A549 (cell line): Measurements from ENCODE around the gene PACS1. TPM values are rescaled to one million over a fixed set of nuclear protein-coding genes. Genes with fewer than 3 reads are reported as not detected.
A peak's percentile ranks its signal among the peaks of the same experiment; 100 is the strongest.

Source experiments
- ATAC-seq, 2 experiments: fragments of 200-7000 bp in 1 of 2; fragments of >200 bp in 1 of 2; cut with Nextera tagmentation in 1 of 2; cut with Tn5 transposase in 1 of 2; 3 replicates each; pipeline versions ENCODE4 v1.8.0 to v1.9.1; 2018 to 2020; ENCODE audit warnings: mild to moderate bottlenecking in 1 of 2, moderate library complexity in 1 of 2
- CTCF ChIA-PET: fragments of 300-600 bp; sonication (Branson Sonifier 250); formaldehyde crosslinking; extraction: SDS; loops from one replicate; lab custom pipeline; 2021; ENCODE audit warnings: antibody characterized with exemption, inconsistent platforms; lab: Yijun Ruan, JAX
- POLR2A ChIA-PET: fragments of 350-600 bp; formaldehyde crosslinking; extraction: SDS; loops from one replicate; lab custom pipeline; 2021; ENCODE audit warnings: antibody characterized with exemption, inconsistent platforms; lab: Yijun Ruan, JAX
- DNase-seq, 2 experiments: peaks; one replicate each; pipeline versions ENCODE4 v3.0.0 to v3.0.0-alpha.2; 2011 to 2016; ENCODE audit warnings: low read depth in 1 of 2, low spot score in 1 of 2
- FAIRE-seq: peaks from 2 replicates; lab custom pipeline; 2011; peaks lifted over from hg19 to GRCh38; lab: Jason Lieb, UNC
- H3K27ac ChIP-seq, 2 experiments: fragments of >200 bp; sonication (Bioruptor Twin); formaldehyde crosslinking; 3 replicates each; pipeline ENCODE4 v1.5.1; 2016 to 2017
- H3K4me1 ChIP-seq: fragments of >200 bp; sonication (Bioruptor Twin); formaldehyde crosslinking; 3 replicates; pipeline ENCODE4 v1.6.1; 2016
- H3K4me2 ChIP-seq: fragments of >200 bp; sonication (Bioruptor Twin); formaldehyde crosslinking; 3 replicates; pipeline ENCODE4 v1.6.1; 2016
- H3K4me3 ChIP-seq: fragments of >200 bp; sonication (Bioruptor Twin); formaldehyde crosslinking; 3 replicates; pipeline ENCODE4 v1.5.1; 2016
- H3K9me3 ChIP-seq: fragments of >200 bp; sonication (Bioruptor Twin); formaldehyde crosslinking; 3 replicates; pipeline ENCODE4 v1.6.1; 2016
- ELK1 ChIP-seq: fragments of 150-350 bp; IDR thresholded peaks from 2 replicates; pipeline ENCODE4 v1.6.1; 2014; ENCODE audit warnings: low read depth, mild to moderate bottlenecking, low read length
- FOSL2 ChIP-seq, 2 experiments: fragments of 450-650 bp in 1 of 2; fragments of >200 bp in 1 of 2; sonication (Bioruptor Twin) in 1 of 2; formaldehyde crosslinking; IDR thresholded peaks; 2 replicates each; pipeline versions ENCODE4 v1.5.0 to v1.6.1; 2016 to 2020; ENCODE audit warnings: mild to moderate bottlenecking in 1 of 2, moderate library complexity in 1 of 2
- HEYL ChIP-seq: fragments of 250-450 bp; sonication (Bioruptor Pico); IDR thresholded peaks from 2 replicates; pipeline ENCODE4 v1.8.0; 2021; ENCODE audit warnings: mild to moderate bottlenecking, moderate library complexity
- HOXB5 ChIP-seq: fragments of 250-450 bp; sonication (Bioruptor Pico); IDR thresholded peaks from 2 replicates; pipeline ENCODE4 v1.5.0; 2020; ENCODE audit warnings: mild to moderate bottlenecking, moderate library complexity
- JUNB ChIP-seq: fragments of >200 bp; sonication (Bioruptor Twin); formaldehyde crosslinking; IDR thresholded peaks from 2 replicates; pipeline ENCODE4 v1.6.1; 2016
- MAFK ChIP-seq: fragments of 450-650 bp; IDR thresholded peaks from 2 replicates; pipeline ENCODE4 v1.6.1; 2014; ENCODE audit not compliant: partially characterized antibody
- MYC ChIP-seq: IDR thresholded peaks from 2 replicates; pipeline ENCODE4 v1.6.1; 2012; ENCODE audit warnings: mild to moderate bottlenecking, inconsistent platforms, low read length, improper control_type of control experiment, borderline replicate concordance
- NPAS2 ChIP-seq: fragments of 250-450 bp; sonication (Bioruptor Pico); IDR thresholded peaks from 2 replicates; pipeline ENCODE4 v1.8.0; 2022; ENCODE audit warnings: mild to moderate bottlenecking, moderate library complexity, borderline replicate concordance
- NR3C1 ChIP-seq: fragments of >200 bp; sonication (Bioruptor Twin); formaldehyde crosslinking; IDR thresholded peaks from 3 replicates; pipeline ENCODE4 v1.6.1; 2017
- POLR2AphosphoS2 ChIP-seq: conservative IDR thresholded peaks from 2 replicates; pipeline ENCODE4 v1.6.1; 2012; ENCODE audit warnings: low read length, improper control_type of control experiment, inconsistent platforms
- RAD21 ChIP-seq, 2 experiments: fragments of >200 bp in 1 of 2; sonication (Bioruptor Twin) in 1 of 2; formaldehyde crosslinking in 1 of 2; IDR thresholded peaks in 1 of 2; conservative IDR thresholded peaks in 1 of 2; 2 replicates in 1 of 2; 3 replicates in 1 of 2; pipeline ENCODE4 v1.6.1; 2012 to 2018; ENCODE audit warnings: inconsistent platforms in 1 of 2
- RCOR1 ChIP-seq: fragments of 150-350 bp; IDR thresholded peaks from 2 replicates; pipeline ENCODE4 v1.6.1; 2014; ENCODE audit warnings: antibody characterized with exemption, low read length, low read depth
- REST ChIP-seq: fragments of 200-600 bp; sonication (generic); IDR thresholded peaks from 2 replicates; pipeline ENCODE4 v1.6.1; 2016; ENCODE audit warnings: antibody characterized with exemption, mild to moderate bottlenecking, moderate library complexity
- RNF2 ChIP-seq: fragments of 200-600 bp; sonication (generic); IDR thresholded peaks from 2 replicates; pipeline ENCODE4 v1.6.1; 2016; ENCODE audit warnings: low read depth, mild to moderate bottlenecking, antibody characterized with exemption, moderate library complexity, borderline replicate concordance
- SREBF2 ChIP-seq: fragments of 450-650 bp; IDR thresholded peaks from 2 replicates; pipeline ENCODE4 v1.6.1; 2014; ENCODE audit warnings: mild to moderate bottlenecking, moderate library complexity
- USF2 ChIP-seq: fragments of 450-650 bp; IDR thresholded peaks from 2 replicates; pipeline ENCODE4 v1.6.1; 2014; ENCODE audit warnings: antibody characterized with exemption
- ZC3H11A ChIP-seq: fragments of 450-650 bp; IDR thresholded peaks from 2 replicates; pipeline ENCODE4 v1.6.1; 2014; ENCODE audit warnings: antibody characterized with exemption, mild to moderate bottlenecking
- ZFP36 ChIP-seq: fragments of 450-650 bp; IDR thresholded peaks from 2 replicates; pipeline ENCODE4 v1.6.1; 2014; ENCODE audit warnings: borderline replicate concordance; ENCODE audit not compliant: partially characterized antibody
- ZNF302 ChIP-seq: fragments of 250-450 bp; sonication (Bioruptor Pico); IDR thresholded peaks from 2 replicates; pipeline ENCODE4 v1.9.0; 2021; ENCODE audit warnings: inconsistent platforms, mild to moderate bottlenecking, moderate library complexity
- WGBS: methylation state at CpG from one replicate; pipeline ENCODE4 v1.1.6; 2017; ENCODE audit errors: missing lambda C conversion rate; 5-methylcytosine and 5-hydroxymethylcytosine counted together
- polyA plus RNA-seq, 4 experiments: library from polyadenylated mRNA; depleted of rRNA in 3 of 4; stranded (reverse); fragments of >200 nt; fragmentation: RNase III in 1 of 4; extraction: RNeasy Plus Mini Kit Qiagen cat#74134 plus additional on column Dnase treatment in 1 of 4; gene quantifications; 2 replicates in 3 of 4; 3 replicates in 1 of 4; pipeline ENCODE4 v1.2.3, GENCODE V29; 2011 to 2017

PACS1 gene
- polyA plus RNA-seq, 2 of the 4 experiments (the other 2 are of a cell fraction): 48.2 to 59.1 TPM

GRCh38 chr11:66064571-66064970, 5.5 kb upstream of the PACS1 start (continued):
- TF ChIP-seq USF2: no peak
- no peak for TF ChIP-seq RCOR1

GRCh38 chr11:66066751-66067150, 3.3 kb upstream of the PACS1 start:
- FAIRE-seq (no peak), ATAC-seq (no peak)
- ChIA-PET POLR2A (interaction anchor here (0.6 kb wide), 1 partner anchor 96 kb away, joined by 7 read pairs; no protein-coding TSS in a partner anchor), CTCF (interaction anchor here (1.2 to 10.5 kb wide), 9 partner anchors 12 to 192 kb away, joined by 8 to 233 read pairs (median 20); partner anchors contain the start of genes GAL3ST3 and SF3B2)
- no peak for TF ChIP-seq NPAS2 (CRISPR knock-in tag)
- TF ChIP-seq POLR2AphosphoS2: no peak
- TF ChIP-seq ZC3H11A: no peak
- no peak for TF ChIP-seq REST
- TF ChIP-seq SREBF2: no peak
- no peak for TF ChIP-seq HEYL
- TF ChIP-seq MAFK: no peak
- TF ChIP-seq NR3C1: no peak
- TF ChIP-seq, all 56 proteins: peak for 0
- no peak overlapping the region for H3K4me3 ChIP-seq
- H3K27ac ChIP-seq: no peak overlapping the region
- H3K4me2 ChIP-seq: no peak overlapping the region
- DNase-seq: no peak
- 0 out of 3 replicates have a peak, but pooled peaks cover 2% of the 10 kb centered on the region for H3K9me3 ChIP-seq
- H3K4me1 ChIP-seq: peaks cover 20% of the 10 kb centered on the region
- WGBS: 93% methylated on average over 3 of the region's 3 CpGs

- ChIA-PET POLR2A (interaction anchor here (0.6 to 0.9 kb wide), 2 partner anchors 15 to 97 kb away, joined by 3 to 7 read pairs; partner anchors contain the start of gene SF3B2), CTCF (interaction anchor here (0.6 to 10.5 kb wide), 44 partner anchors 13 to 215 kb away, joined by 3 to 233 read pairs (median 6); partner anchors contain the start of genes BANF1, CATSPER1, CCDC85B and GAL3ST3)
- Histone ChIP-seq H3K4me2 (no peak overlapping the region), H3K27ac (peak overlapping the region in 1 of 2 experiments; percentile 98; a peak in 3 of 6 replicates), H3K4me1 (peaks cover 26% of the 10 kb centered on the region), H3K9me3 (0 out of 3 replicates have a peak, but pooled peaks cover 2% of the 10 kb centered on the region), H3K4me3 (no peak overlapping the region)
- FAIRE-seq (no peak), ATAC-seq (no peak), DNase-seq (no peak)
- no peak for TF ChIP-seq HOXB5 (CRISPR knock-in tag)
- TF ChIP-seq NR3C1: no peak
- TF ChIP-seq RAD21 (conservative IDR thresholded peaks at IDR 0.05 in 1 of 2, IDR thresholded peaks at IDR 0.05 in 1 of 2): no peak
- TF ChIP-seq ZFP36: no peak
- TF ChIP-seq FOSL2 (IDR thresholded peaks at IDR 0.05): no peak
- TF ChIP-seq FOSL2 (CRISPR knock-in tag; IDR thresholded peaks at IDR 0.05): no peak
- no peak for TF ChIP-seq RNF2
- TF ChIP-seq MYC: no peak
- no peak for TF ChIP-seq ELK1
- no peak for TF ChIP-seq HEYL
- no peak for TF ChIP-seq USF2
- TF ChIP-seq JUNB: no peak
- no peak for TF ChIP-seq ZNF302 (CRISPR knock-in tag)
- 93% methylated on average over 4 of the region's 4 CpGs for WGBS
Observed at GRCh38 chr11:66067640-66068039, 2.4 kb upstream of the PACS1 start.
